Stimulated activated CD8-positive, alpha-beta memory T cell treated with anti-CD3 and anti-CD28 coated beads, Interleukin-15, amount 100 ng/mL, for 24 hours (primary cell): ENCODE data around the gene PPIB.
"Not testable (repeated sequence)": the region's sequence is repeated elsewhere in the genome, so short reads cannot be mapped to it uniquely, and the experiment has no call there.

Experiments used
- DNase-seq: peaks from one replicate; pipeline ENCODE4 v3.0.0-alpha.2; 2020; ENCODE audit warnings: low read depth

PPIB gene

GRCh38 chr15:64141798-64142512 lies 20.9 kb downstream of the PPIB start:
- no peak for DNase-seq

DNA sequence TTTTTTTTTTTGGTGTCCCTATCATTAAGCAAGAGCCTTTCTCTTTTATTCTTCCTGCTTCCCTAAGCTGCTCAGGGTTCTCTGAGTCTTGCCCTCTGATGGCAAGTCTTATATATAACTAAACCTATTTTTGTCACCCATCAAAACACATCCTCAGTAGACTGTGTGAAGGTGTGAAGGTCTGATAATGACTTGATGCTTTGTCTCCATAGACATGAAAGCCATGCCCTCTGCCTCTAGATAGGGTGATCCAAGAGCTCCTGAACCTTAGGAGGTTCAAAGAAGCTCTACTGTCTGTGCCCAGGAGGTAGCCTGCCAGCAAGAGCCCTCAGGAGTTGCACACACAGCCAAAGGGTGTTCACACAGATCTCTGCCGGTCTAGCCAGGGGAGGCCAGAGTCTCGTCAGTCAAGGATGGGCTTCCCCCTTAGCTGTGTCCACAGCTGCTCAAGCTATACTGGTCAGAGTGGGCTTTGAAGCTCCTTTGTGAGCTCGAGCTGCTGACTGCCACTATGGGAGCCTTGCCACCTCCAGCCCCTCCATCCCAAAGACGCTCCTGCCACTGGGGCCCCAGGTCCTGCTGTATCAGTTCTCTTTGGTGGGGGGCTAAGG lies 24.4 kb downstream of the PPIB start:
- DNase-seq = no peak

DNA sequence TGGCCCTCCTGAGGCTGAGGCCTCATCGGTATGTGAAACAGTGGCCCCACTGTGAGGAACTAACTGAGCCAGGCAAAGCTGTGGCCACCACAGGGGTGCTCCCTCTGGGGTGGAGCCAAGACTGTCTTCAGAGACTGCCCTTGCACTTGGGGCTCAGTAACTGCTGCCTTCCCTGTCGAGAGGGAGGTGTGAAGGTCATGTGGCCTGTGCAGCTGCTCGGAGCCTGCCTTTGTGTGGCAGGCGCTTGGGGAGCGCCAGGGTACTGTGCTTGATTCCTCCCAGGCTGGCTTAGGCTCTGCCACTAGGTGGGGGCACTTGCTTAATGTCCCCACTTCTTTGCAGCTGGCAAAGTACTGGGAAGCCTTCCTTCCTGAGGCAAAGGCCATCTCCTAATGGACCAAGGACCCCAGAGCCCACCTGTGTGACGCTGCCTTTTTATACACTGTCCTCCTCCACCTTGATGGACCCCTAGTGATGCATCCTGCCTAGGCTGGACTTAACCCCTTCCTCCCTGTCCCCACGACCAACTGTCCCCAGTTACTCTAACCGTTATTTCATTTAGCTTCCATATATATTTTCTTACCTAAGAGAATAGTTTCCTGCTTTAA lies 25.5 kb downstream of the PPIB start:
- DNase-seq = no peak

DNA sequence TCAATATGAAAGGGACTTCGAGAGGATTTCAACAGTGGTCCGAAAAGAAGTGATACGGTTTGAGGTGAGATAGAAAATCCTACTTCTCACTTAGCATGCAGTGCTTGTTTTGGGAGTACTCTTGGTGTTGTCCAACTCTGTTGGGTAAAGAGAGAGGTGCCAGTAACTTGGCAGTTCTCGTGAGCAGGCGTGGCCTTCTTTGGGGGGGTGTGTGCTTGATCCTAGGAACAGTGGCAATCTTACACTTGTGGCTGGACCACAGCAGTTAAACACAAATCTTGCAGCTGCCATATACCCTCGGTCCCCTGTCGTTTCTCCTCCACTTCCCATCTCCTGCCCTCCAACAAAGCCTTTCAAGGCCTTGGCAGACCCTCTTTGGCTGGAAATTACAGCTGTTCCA lies 26.5 kb downstream of the PPIB start:
- DNase-seq = no peak

DNA sequence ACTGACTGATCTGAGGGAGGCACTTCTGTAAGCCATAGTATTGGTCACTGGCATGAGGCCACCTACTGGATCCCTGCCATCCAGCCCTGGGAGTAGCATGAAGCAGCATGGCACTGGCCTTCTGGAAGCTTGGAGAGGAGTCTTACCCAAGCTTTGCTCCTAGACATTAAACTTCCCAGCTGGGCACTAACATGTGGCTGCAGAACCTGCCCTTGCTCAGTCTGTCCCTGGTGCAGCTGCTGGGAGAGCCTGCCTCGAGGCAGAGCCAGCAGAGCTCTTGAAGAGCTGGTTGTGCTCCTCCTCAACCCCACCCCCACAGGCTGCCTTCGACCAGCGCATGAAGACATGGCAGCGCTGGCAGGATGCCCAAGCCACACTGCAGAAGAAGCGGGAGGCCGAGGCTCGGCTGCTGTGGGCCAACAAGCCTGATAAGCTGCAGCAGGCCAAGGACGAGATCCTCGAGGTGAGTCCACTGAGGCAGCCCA lies 28.4 kb downstream of the PPIB start:
- no peak for DNase-seq

DNA sequence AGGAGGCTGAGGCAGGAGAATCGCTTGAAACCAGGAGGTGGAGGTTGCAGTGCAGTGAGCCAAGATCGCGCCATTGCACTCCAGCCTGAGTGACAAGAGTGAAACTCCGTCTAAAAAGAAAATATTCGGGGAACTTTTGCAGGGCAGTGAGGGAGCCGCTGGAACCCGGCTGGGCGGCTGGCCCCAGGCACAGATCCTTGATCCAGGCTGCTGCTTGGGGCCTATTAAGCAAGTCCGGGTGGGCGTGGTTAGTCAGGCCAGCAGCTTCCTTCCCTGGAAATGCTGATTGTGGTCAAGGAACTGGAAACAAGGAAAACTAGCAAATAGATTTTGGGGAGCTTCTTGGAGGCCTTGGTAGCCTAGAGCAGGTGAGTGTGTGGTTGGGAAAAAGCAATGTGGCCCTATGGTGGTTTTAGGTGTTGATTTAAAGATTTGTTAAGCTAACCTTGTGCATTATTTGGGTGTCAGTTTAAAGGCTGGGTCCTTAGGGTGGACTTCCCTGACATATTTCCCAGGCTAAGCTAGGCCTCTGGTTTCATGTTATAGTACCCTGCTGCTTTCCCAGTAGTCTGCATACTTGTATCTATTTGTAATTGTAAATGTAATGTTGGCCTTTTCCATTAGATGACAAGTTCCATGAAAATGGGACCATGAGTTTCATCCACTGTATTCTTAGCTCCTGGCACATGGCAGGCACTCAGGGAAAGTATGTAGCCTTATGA lies 29.0 kb downstream of the PPIB start:
- DNase-seq = no peak

GRCh38 chr15:64132217-64132616 lies 30.6 kb downstream of the PPIB start:
- no peak for DNase-seq

- DNase-seq = no peak
Observed at GRCh38 chr15:64131547-64131946, 31.3 kb downstream of the PPIB start.

DNA sequence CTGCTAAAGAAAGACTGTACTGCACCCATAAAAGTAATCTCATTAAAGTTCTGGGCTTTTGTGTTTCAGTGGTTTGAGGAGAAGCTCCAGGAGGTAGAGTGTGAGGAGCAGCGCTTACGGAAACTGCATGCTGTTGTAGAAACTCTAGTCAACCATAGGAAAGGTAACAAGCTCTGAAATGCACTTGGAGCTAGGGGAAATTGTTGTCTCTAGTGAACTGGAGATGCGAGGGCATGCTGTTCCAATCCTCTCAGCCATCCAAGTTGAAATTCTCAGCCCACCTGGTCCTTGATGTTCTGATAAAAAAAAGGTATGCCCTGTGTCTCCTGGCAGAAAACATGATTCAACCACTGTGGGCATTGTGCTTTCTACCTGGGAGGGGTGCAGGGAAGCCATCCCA lies 32.7 kb downstream of the PPIB start:
- DNase-seq = no peak

GRCh38 chr15:64127521-64128270 lies 35.1 kb downstream of the PPIB start:
- no peak for DNase-seq

- no peak for DNase-seq
Observed at GRCh38 chr15:64125978-64126377, 36.8 kb downstream of the PPIB start.

- no peak for DNase-seq
Observed at GRCh38 chr15:64122936-64123351, 39.9 kb downstream of the PPIB start.

GRCh38 chr15:64122444-64122843 lies 40.4 kb downstream of the PPIB start:
- DNase-seq = no peak

GRCh38 chr15:64121614-64122013 lies 41.2 kb downstream of the PPIB start:
- DNase-seq = no peak

GRCh38 chr15:64120322-64120721 lies 42.5 kb downstream of the PPIB start:
- DNase-seq = not testable (repeated sequence)

DNA sequence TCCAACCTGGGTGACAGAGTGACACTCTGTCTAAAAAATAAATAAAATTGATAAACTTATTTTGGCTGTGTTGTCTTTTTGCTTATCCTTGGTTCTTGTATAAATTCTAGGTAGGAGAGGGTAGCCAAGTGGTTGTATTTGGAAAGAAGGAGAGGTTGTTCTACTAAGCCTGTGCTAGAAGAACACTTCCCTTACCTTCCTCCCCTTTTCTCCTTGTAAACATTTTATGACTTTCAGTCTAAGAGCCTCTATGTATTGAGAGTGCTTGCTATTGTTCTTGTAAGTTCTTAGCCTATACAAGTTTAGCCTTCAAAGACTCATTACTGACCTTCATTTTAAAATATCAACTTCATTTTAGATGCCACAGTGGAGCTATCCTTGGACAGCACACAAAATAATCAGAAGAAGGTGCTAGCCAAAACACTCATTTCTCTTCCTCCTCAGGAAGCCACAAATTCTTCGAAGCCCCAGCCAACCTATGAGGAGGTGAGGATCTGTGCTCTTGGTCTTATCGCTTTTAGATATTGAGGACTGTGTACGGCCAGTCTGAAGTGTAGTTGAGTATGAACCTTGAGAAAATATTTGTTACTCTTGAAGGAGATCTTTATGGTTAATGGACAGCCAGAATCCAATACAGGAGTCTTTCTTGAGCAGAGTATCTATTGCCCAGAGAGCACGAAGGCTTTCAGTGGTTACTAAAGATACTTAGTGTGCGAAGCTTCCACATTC lies 44.9 kb downstream of the PPIB start:
- DNase-seq = no peak

GRCh38 chr15:64112904-64113303 lies 49.9 kb downstream of the PPIB start:
- no peak for DNase-seq

GRCh38 chr15:64112073-64112772 lies 50.6 kb downstream of the PPIB start:
- no peak for DNase-seq

DNA sequence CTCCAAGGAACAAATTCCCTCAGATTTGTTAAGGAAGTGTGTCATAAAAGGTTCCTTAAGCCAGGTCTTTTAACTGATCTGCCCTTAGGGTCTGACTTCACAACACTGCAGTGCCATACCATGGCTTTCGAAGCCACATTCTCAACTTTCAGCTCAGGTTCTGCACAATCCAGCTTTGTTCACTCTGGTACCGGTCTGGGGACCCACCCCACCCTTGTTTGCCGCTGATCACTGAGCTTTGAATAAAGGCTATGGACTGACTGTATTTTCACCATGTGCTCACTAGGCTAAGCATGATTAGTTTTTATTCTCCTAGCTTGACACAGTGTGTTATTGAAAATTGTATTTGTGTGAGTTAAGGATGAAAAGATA lies 51.2 kb downstream of the PPIB start:
- DNase-seq = no peak

DNA sequence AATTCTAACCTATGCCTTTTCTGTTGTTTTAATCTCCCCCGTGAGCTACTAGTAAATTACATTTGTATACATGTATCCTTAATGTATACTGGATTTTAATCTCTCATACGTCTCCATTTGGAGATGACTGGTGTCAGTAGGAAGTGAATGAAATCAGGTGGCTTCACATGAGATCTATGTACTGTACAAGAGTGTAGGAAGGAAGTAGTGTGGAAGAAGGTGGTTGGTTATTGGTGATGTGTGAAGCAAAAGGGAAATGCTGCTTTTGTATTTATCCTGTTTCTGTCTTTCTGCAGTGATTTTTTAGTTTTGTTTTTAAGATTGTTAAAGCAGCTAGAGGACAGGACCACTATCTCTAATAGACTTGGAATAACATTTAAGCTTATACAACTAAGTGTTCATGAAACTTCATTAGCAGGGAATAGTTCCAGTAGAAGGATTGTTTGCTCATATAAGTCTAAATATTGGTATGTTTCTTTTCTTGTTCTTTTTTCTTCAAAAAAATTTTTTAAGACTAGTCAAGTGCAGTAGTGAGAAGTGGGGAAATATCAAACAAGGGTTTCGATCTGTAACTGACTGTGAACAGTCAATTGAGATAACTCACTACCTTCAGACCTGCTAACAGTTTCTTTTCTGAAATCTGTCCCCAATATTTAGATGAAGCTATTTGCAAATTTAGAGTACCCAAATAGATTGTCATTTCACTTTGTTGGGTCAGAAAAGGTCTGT lies 51.7 kb downstream of the PPIB start:
- no peak for DNase-seq
